Gastrocnemius medialis (tissue), 4 donors: ENCODE measurements around the gene PYCARD.

Experiments used
- POLR2A ChIP-seq, 2 donors: fragments of 450-650 bp; IDR thresholded peaks; one replicate each; pipeline ENCODE4 v1.6.1; 2017; ENCODE audit warnings: antibody characterized with exemption in 2 of 2, mild to moderate bottlenecking in 2 of 2, moderate library complexity in 2 of 2
- TF ChIP-seq, protein P1 (sequence below), 5 experiments: fragments of 450-650 bp in 3 of 5; fragments of 200-600 bp in 2 of 5; sonication (generic) in 2 of 5; IDR thresholded peaks in 4 of 5; conservative IDR thresholded peaks in 1 of 5; 1 replicate in 4 of 5; 2 replicates in 1 of 5; pipeline ENCODE4 v1.5.1; 2016 to 2019; ENCODE audit warnings: antibody characterized with exemption in 5 of 5, mild to moderate bottlenecking in 3 of 5, moderate library complexity in 3 of 5

DNA sequence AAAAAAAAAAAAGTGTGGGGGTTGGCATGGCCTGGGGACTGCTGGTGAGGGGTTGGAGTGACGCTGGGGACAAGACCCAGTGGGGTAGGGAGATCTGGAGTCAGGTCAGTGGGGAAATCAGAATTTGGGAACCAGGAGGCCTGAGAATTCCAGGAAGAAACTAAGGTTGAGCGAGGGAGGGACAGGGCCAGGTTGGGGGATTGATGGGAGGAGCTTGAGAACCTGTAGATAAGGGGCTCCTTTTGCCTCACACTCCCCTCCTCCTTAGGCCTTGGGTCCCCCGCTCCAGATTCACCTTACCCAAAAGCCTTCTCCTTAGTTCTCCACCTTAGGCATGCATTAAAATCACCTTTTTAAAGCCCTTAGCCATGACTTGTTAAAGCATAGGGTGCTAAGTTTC, 22.6 kb upstream of the PYCARD start:
- TF ChIP-seq, protein P1, sequence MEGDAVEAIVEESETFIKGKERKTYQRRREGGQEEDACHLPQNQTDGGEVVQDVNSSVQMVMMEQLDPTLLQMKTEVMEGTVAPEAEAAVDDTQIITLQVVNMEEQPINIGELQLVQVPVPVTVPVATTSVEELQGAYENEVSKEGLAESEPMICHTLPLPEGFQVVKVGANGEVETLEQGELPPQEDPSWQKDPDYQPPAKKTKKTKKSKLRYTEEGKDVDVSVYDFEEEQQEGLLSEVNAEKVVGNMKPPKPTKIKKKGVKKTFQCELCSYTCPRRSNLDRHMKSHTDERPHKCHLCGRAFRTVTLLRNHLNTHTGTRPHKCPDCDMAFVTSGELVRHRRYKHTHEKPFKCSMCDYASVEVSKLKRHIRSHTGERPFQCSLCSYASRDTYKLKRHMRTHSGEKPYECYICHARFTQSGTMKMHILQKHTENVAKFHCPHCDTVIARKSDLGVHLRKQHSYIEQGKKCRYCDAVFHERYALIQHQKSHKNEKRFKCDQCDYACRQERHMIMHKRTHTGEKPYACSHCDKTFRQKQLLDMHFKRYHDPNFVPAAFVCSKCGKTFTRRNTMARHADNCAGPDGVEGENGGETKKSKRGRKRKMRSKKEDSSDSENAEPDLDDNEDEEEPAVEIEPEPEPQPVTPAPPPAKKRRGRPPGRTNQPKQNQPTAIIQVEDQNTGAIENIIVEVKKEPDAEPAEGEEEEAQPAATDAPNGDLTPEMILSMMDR (IDR thresholded peaks at IDR 0.05 in 4 of 5, conservative IDR thresholded peaks at IDR 0.05 in 1 of 5) = no peak
- TF ChIP-seq POLR2A (IDR thresholded peaks at IDR 0.05) = no peak
